Smooth muscle cell (in vitro differentiated cells): Measurements from ENCODE around the gene SMG5. TPM values are rescaled to one million over a fixed set of nuclear protein-coding genes. Genes with fewer than 3 reads are reported as not detected.

Experiments used
- DNase-seq: peaks from one replicate; lab custom pipeline; 2025; ENCODE audit not compliant: unreplicated experiment; lab: John Stamatoyannopoulos, UW
- H2AFZ ChIP-seq: fragments of 200-600 bp; sonication (generic); 2 replicates; pipeline ENCODE4 v1.6.0; 2016; ENCODE audit warnings: antibody characterized with exemption, low read depth, mild to moderate bottlenecking
- H3F3A ChIP-seq: fragments of 200-600 bp; sonication (generic); 2 replicates; pipeline ENCODE4 v1.6.0; 2017; ENCODE audit warnings: antibody characterized with exemption, low read depth
- H3K27ac ChIP-seq: fragments of 200-600 bp; sonication (generic); 2 replicates; pipeline ENCODE4 v1.5.1; 2016; ENCODE audit warnings: low read depth, mild to moderate bottlenecking
- H3K27me3 ChIP-seq: fragments of 200-600 bp; sonication (generic); 2 replicates; pipeline ENCODE4 v1.6.1; 2016; ENCODE audit warnings: low read depth, mild to moderate bottlenecking
- H3K36me3 ChIP-seq: fragments of 200-600 bp; sonication (generic); 2 replicates; pipeline ENCODE4 v1.5.1; 2016; ENCODE audit warnings: low read depth
- H3K4me1 ChIP-seq: fragments of 200-600 bp; sonication (generic); 2 replicates; pipeline ENCODE4 v1.5.1; 2016; ENCODE audit warnings: low read depth
- H3K4me2 ChIP-seq: fragments of 200-600 bp; sonication (generic); 2 replicates; pipeline ENCODE4 v1.6.0; 2016; ENCODE audit warnings: mild to moderate bottlenecking
- H3K4me3 ChIP-seq: fragments of 200-600 bp; sonication (generic); 2 replicates; pipeline ENCODE4 v1.5.1; 2016; ENCODE audit warnings: mild to moderate bottlenecking
- H3K79me2 ChIP-seq: fragments of 200-600 bp; sonication (generic); 2 replicates; pipeline ENCODE4 v1.6.0; 2016; ENCODE audit warnings: low read depth, mild to moderate bottlenecking
- H3K9ac ChIP-seq: fragments of 200-600 bp; sonication (generic); 2 replicates; pipeline ENCODE4 v1.6.0; 2016; ENCODE audit warnings: low read depth
- H3K9me3 ChIP-seq: fragments of 200-600 bp; sonication (generic); replicated peaks from 2 replicates; pipeline ENCODE4 v1.5.1; 2016; ENCODE audit warnings: low read depth
- H4K20me1 ChIP-seq: fragments of 200-600 bp; sonication (generic); 2 replicates; pipeline ENCODE4 v1.6.0; 2016; ENCODE audit warnings: low read depth
- WGBS: methylation state at CpG from one replicate; pipeline ENCODE4 v1.1.7; 2016; ENCODE audit warnings: low lambda C conversion rate; 5-methylcytosine and 5-hydroxymethylcytosine counted together
- polyA plus RNA-seq: library from polyadenylated mRNA; unstranded; fragments of >200 nt; fragmentation: Nextera tagmentation; extraction: Ambion mirVana; gene quantifications from 2 replicates; pipeline ENCODE4 v1.2.1, GENCODE V29; 2016
- total RNA-seq: library from RNA; depleted of rRNA; stranded (reverse); fragments of >200 nt; gene quantifications from 2 replicates; pipeline ENCODE4 v1.2.3, GENCODE V29; 2014
- TF ChIP-seq, protein P1 (sequence below): fragments of 200-600 bp; sonication (generic); IDR thresholded peaks from 2 replicates; pipeline ENCODE4 v1.5.1; 2017; ENCODE audit warnings: borderline replicate concordance, mild to moderate bottlenecking, antibody characterized with exemption; ENCODE audit not compliant: insufficient read depth, poor library complexity, severe bottlenecking

The SMG5 gene
- total and polyA plus RNA-seq, 2 experiments from 2014 or later = 42.3 to 47.4 TPM

DNA sequence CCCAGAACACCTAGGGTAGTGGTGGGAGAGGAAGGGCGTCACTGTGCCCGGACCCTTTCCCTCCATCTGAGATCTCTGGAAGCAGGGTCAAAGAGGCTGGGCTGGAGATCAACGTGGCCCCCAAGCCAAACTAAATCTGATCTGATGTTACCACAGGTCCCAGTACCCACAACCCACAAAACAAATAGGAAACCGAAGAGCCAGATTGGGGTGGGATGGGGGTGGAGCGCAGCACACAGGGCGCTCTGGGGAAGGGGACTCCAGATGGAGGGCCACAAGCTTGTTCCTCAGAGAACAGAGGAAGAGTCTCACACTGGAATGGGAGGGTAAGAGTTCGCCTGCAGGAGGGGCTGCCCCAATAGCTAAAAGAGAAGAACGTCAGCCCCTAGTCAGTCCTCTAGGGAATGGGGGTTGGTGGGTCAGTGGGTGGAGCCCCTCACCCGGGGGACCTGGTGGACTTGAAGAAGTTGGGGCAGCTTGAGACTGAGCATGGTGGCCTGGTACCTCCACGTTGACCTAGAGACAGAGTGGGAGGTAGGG, 36.3 kb downstream of the SMG5 start:
- H3K9me3 ChIP-seq = no peaks in the 10 kb centered on the region
- 88% methylated on average over 10 of the region's 10 CpGs for WGBS
- no peak for DNase-seq
- H3K4me3 ChIP-seq = no peak overlapping the region
- H3K79me2 ChIP-seq = no peaks in the 10 kb centered on the region
- no peak overlapping the region for H3K9ac ChIP-seq
- H3K36me3 ChIP-seq = no peaks in the 10 kb centered on the region
- H3K4me2 ChIP-seq = no peak overlapping the region
- no peaks in the 10 kb centered on the region for H3K4me1 ChIP-seq
- no peak overlapping the region for H2AFZ ChIP-seq
- no peaks in the 10 kb centered on the region for H3K27me3 ChIP-seq
- no peaks in the 10 kb centered on the region for H4K20me1 ChIP-seq
- H3F3A ChIP-seq = no peaks in the 10 kb centered on the region
- H3K27ac ChIP-seq = no peak overlapping the region
- TF ChIP-seq, protein P1, sequence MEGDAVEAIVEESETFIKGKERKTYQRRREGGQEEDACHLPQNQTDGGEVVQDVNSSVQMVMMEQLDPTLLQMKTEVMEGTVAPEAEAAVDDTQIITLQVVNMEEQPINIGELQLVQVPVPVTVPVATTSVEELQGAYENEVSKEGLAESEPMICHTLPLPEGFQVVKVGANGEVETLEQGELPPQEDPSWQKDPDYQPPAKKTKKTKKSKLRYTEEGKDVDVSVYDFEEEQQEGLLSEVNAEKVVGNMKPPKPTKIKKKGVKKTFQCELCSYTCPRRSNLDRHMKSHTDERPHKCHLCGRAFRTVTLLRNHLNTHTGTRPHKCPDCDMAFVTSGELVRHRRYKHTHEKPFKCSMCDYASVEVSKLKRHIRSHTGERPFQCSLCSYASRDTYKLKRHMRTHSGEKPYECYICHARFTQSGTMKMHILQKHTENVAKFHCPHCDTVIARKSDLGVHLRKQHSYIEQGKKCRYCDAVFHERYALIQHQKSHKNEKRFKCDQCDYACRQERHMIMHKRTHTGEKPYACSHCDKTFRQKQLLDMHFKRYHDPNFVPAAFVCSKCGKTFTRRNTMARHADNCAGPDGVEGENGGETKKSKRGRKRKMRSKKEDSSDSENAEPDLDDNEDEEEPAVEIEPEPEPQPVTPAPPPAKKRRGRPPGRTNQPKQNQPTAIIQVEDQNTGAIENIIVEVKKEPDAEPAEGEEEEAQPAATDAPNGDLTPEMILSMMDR = no peak

DNA sequence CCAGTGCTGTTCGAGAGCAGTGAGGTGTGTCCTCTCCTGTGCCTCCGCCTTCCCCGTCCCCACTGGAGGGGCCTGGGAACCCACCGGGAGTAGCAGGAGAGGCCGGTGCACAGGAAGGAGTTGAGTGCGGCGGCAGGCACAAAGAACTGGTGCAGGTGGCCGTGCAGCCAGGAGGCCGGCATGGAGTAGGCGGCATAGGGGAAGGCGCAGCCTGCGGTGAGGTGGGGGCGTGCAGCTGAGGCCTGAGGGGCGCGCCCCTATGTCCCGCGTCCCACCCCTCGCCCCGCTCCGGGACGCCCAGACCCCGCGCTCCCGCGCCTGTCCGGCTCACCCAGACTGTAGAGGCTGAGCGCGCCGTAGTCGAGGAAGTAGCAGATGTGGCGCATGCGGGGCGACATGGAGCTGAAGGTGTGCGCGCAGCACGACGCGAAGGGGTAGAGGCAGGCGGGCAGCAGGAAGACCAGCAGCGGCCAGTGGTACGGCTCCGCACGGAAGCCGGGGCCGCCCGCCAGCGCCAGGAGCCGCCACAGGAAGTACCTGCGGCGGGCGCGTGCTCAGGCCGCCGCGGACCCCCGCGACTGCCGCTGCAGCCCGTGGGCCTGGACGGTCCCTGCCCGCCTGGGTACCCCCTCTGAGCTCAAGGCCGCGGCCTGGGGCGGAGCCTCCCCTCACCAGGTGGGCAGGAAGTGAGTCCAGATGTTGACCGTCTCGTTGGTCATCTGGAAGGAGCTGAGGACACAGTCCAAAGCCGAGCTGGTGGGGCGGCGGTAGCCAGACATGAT, 37.0 kb downstream of the SMG5 start:
- Histone ChIP-seq H3K4me3 (no peak overlapping the region), H3K27ac (no peak overlapping the region), H3K79me2 (no peaks in the 10 kb centered on the region), H2AFZ (no peak overlapping the region), H3K4me1 (no peaks in the 10 kb centered on the region), H3K36me3 (no peaks in the 10 kb centered on the region), H4K20me1 (no peaks in the 10 kb centered on the region), H3K4me2 (no peak overlapping the region), H3K9ac (no peak overlapping the region), H3K9me3 (no peaks in the 10 kb centered on the region), H3K27me3 (no peaks in the 10 kb centered on the region), H3F3A (no peaks in the 10 kb centered on the region)
- whole genome bisulfite sequencing = 82% methylated on average over 69 of the region's 69 CpGs
- TF ChIP-seq, protein P1 = no peak
- no peak for DNase-seq

DNA sequence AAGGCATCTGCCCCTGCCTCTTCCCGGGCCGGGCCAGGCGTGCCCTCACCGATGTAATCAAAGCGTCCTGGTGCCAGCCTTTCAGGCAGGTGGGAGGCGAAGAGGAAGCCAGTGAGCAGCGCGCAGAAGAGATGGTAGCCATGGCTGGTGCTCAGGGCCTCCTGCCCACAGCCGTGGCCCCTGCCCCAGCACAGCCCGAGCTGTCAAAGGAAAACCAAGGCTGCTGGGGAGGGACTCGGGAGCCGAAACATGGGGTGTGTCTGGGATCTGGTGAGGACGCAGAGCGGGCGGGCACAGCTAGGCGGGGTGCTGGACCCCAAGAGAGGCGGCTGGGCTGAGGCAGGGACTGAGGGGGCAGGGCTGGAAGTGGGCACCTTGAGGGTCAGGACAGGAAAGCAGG, 37.9 kb downstream of the SMG5 start:
- no peaks in the 10 kb centered on the region for H4K20me1 ChIP-seq
- no peak overlapping the region for H3K27ac ChIP-seq
- TF ChIP-seq, protein P1 = no peak
- H3K27me3 ChIP-seq = no peaks in the 10 kb centered on the region
- no peaks in the 10 kb centered on the region for H3K9me3 ChIP-seq
- no peaks in the 10 kb centered on the region for H3K79me2 ChIP-seq
- 97% methylated on average over 17 of the region's 17 CpGs for WGBS
- no peak overlapping the region for H3K4me3 ChIP-seq
- no peak overlapping the region for H2AFZ ChIP-seq
- no peaks in the 10 kb centered on the region for H3K36me3 ChIP-seq
- H3K9ac ChIP-seq = no peak overlapping the region
- no peak for DNase-seq
- H3K4me2 ChIP-seq = no peak overlapping the region
- no peaks in the 10 kb centered on the region for H3K4me1 ChIP-seq
- H3F3A ChIP-seq = no peaks in the 10 kb centered on the region
